IgD-negative memory B cell (primary cell): ENCODE results near the gene PCBD2. TPM values are rescaled to one million over a fixed set of nuclear protein-coding genes. Genes with fewer than 3 reads are reported as not detected.
"Not testable (repeated sequence)": the region's sequence is repeated elsewhere in the genome, so short reads cannot be mapped to it uniquely, and the experiment has no call there.

Source experiments
- H3K27ac Mint-ChIP-seq, 3 donors: one replicate each; pipeline ENCODE4 v1.8.0; 2020 to 2022; ENCODE audit warnings: mild to moderate bottlenecking in 3 of 3, mixed read lengths in 3 of 3, moderate library complexity in 1 of 3
- H3K27me3 Mint-ChIP-seq: one replicate; pipeline ENCODE4 v1.8.0; 2021; ENCODE audit warnings: mixed read lengths
- H3K36me3 Mint-ChIP-seq: one replicate; pipeline ENCODE4 v1.8.0; 2020; ENCODE audit warnings: mild to moderate bottlenecking, mixed read lengths
- H3K4me1 Mint-ChIP-seq, 3 donors: one replicate each; pipeline ENCODE4 v1.8.0; 2020 to 2022; ENCODE audit warnings: mixed read lengths in 3 of 3, mild to moderate bottlenecking in 1 of 3
- H3K4me3 Mint-ChIP-seq, 4 donors: one replicate each; pipeline ENCODE4 v1.8.0; 2020 to 2022; ENCODE audit warnings: mild to moderate bottlenecking in 4 of 4, mixed read lengths in 4 of 4, moderate library complexity in 3 of 4
- H3K9me3 Mint-ChIP-seq, 3 donors: one replicate each; pipeline ENCODE4 v1.8.0; 2020 to 2021; ENCODE audit warnings: mixed read lengths in 3 of 3, mild to moderate bottlenecking in 1 of 3
- polyA plus RNA-seq: library from polyadenylated mRNA; unstranded; fragments of 300-500 nt; fragmentation: Illumina TruSeq; gene quantifications from one replicate; pipeline ENCODE4 v1.2.3, GENCODE V29; 2021

The PCBD2 gene
- polyA plus RNA-seq, 1 donor from 2014 or later = 13.9 TPM

DNA sequence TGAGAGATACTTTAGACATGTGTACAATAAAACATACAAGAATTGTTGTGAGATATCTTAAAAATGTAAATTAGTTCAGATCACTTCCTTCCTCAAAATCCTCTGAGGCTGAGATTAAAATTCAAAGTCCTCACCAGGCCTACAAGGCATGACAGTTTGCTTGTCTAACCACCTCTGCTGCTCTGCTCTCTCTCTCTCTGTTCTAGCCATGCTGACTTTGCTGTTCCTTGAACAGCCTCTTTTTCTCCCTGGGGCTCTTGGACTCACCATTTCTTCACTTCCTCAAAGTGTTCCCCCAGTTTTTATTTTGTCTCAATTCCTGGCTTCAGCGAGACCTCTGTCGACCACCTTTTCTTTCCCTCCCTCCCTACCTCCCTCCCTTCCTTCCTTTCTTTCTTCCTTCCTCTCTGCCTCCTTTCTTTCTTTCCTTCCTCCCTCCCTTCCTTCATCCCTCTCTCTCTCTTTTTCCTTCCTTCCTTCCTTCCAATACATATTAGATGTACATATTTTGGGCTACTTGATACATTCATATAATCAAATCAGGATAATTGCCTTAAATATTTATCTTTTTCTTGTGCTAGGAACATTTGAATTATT is 89.7 kb downstream of the PCBD2 start:
- peaks cover 14 to 16% (median 16%) of the 10 kb centered on the region in 3 donors for H3K4me1 Mint-ChIP-seq
- no peaks in the 10 kb centered on the region for H3K36me3 Mint-ChIP-seq
- H3K27ac Mint-ChIP-seq = no peak overlapping the region
- no peaks in the 10 kb centered on the region for H3K27me3 Mint-ChIP-seq
- H3K4me3 Mint-ChIP-seq = peak overlapping the region in 2 of 4 donors; percentile 40 to 57
- H3K9me3 Mint-ChIP-seq = peaks cover 0 to 6% (median 0%) of the 10 kb centered on the region in 3 donors

- Mint-ChIP-seq H3K36me3 (no peaks in the 10 kb centered on the region), H3K27ac (no peak overlapping the region)
These were observed 91.0 kb downstream of the PCBD2 start for GRCh38 chr5:134995850-134996402.

DNA sequence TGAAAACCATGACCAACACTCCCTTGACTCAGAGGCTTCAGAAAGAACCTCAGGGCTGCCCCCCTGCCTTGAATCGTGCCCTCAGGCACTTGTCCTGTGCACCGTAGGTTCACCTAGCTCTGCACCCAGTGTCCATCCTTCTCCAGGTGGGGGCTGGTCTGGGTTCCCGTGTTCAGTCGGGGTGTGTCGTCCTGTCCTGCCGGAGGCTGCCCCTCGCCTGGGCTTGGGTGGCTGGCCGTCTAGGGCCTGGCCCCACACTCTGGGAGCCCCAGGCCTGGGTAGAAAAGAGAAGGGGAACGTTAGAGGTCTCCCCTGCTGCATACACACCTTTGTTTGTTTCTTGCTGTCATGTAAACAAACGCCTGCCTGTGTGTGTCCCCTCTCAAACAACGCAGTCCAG is 92.1 kb downstream of the PCBD2 start:
- no peak overlapping the region for H3K4me3 Mint-ChIP-seq
- H3K4me1 Mint-ChIP-seq = peaks cover 14 to 16% (median 16%) of the 10 kb centered on the region in 3 donors
- H3K27ac Mint-ChIP-seq = no peak overlapping the region
- H3K27me3 Mint-ChIP-seq = no peaks in the 10 kb centered on the region
- H3K9me3 Mint-ChIP-seq = no peaks in the 10 kb centered on the region
- H3K36me3 Mint-ChIP-seq = peaks cover 2% of the 10 kb centered on the region

More at GRCh38 chr5:134995850-134996402, 91.0 kb downstream of the PCBD2 start:
- H3K4me1 Mint-ChIP-seq = peaks cover 14 to 16% (median 16%) of the 10 kb centered on the region in 3 donors
- H3K9me3 Mint-ChIP-seq = peaks cover 0 to 4% (median 0%) of the 10 kb centered on the region in 3 donors
- no peak overlapping the region for H3K4me3 Mint-ChIP-seq
- no peaks in the 10 kb centered on the region for H3K27me3 Mint-ChIP-seq

- H3K9me3 Mint-ChIP-seq, H3K27ac Mint-ChIP-seq, H3K4me3 Mint-ChIP-seq, H3K36me3 Mint-ChIP-seq, H3K27me3 Mint-ChIP-seq: not testable (repeated sequence)
- H3K4me1 Mint-ChIP-seq = peaks cover 14 to 16% (median 16%) of the 10 kb centered on the region in 3 donors
These were observed 93.1 kb downstream of the PCBD2 start for GRCh38 chr5:134998068-134998467.

DNA sequence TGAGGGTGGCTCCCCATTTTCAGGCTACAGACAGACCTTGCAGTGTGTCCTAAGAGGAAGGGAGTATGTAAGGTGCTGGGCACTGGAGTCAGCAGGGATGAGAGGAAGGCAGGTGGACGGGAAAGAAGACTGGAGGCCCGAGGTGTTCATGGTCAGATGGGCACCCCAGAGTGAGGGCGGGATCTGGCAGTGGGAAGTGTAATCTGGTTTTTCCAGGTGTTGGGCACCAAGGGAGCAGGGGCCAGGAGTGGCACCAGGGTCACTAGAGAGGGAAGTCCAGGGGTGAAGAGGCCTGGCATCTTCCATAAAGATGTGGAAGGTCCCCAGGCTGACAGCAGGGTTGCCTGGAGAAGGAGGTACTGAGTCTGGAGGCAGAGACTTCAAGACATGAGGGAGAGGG is 99.4 kb downstream of the PCBD2 start:
- peaks cover 4% of the 10 kb centered on the region for H3K27me3 Mint-ChIP-seq
- peaks cover 7% of the 10 kb centered on the region for H3K36me3 Mint-ChIP-seq
- no peak overlapping the region for H3K4me3 Mint-ChIP-seq
- H3K27ac Mint-ChIP-seq = no peak overlapping the region
- peaks cover 0 to 2% (median 0%) of the 10 kb centered on the region in 3 donors for H3K9me3 Mint-ChIP-seq
- peaks cover 0 to 1% (median 0%) of the 10 kb centered on the region in 3 donors for H3K4me1 Mint-ChIP-seq

DNA sequence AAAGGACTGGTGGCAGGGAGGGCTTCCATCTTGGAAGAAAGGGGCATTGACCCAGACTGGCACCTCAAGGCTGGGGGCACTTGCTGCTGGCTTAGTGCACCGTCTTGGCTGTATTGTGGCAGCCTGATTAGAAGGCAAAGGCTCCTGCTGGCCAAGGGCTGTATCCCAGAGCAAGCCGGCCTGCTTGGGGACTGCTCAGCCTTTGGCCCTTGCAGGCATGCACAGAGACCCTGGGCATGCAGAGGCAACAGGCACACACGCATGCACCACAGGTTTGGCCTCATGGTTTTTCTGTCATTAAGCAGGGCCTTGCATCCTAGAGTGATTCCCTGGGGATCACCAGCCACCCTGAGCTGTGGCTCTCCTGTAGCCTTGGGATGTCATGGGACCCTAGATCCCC is 100.1 kb downstream of the PCBD2 start:
- peaks cover 0 to 1% (median 0%) of the 10 kb centered on the region in 3 donors for H3K4me1 Mint-ChIP-seq
- no peak overlapping the region for H3K4me3 Mint-ChIP-seq
- H3K27me3 Mint-ChIP-seq = peaks cover 4% of the 10 kb centered on the region
- no peak overlapping the region for H3K27ac Mint-ChIP-seq
- H3K36me3 Mint-ChIP-seq = peaks cover 7% of the 10 kb centered on the region
- H3K9me3 Mint-ChIP-seq = peaks cover 0 to 2% (median 0%) of the 10 kb centered on the region in 3 donors

GRCh38 chr5:135007305-135007704 is 102.4 kb downstream of the PCBD2 start:
- peaks cover 5% of the 10 kb centered on the region for H3K36me3 Mint-ChIP-seq
- peaks cover 4% of the 10 kb centered on the region for H3K27me3 Mint-ChIP-seq
- no peak overlapping the region for H3K4me3 Mint-ChIP-seq
- peaks cover 0 to 1% (median 0%) of the 10 kb centered on the region in 3 donors for H3K4me1 Mint-ChIP-seq
- no peak overlapping the region for H3K27ac Mint-ChIP-seq
- H3K9me3 Mint-ChIP-seq = peaks cover 0 to 1% (median 0%) of the 10 kb centered on the region in 3 donors

- Mint-ChIP-seq H3K4me3 (no peak overlapping the region), H3K27me3 (peaks cover 4% of the 10 kb centered on the region), H3K4me1 (peaks cover 0 to 1% (median 0%) of the 10 kb centered on the region in 3 donors), H3K27ac (no peak overlapping the region), H3K36me3 (peaks cover 2% of the 10 kb centered on the region), H3K9me3 (no peaks in the 10 kb centered on the region)
These were observed 102.9 kb downstream of the PCBD2 start for GRCh38 chr5:135007749-135008363.

DNA sequence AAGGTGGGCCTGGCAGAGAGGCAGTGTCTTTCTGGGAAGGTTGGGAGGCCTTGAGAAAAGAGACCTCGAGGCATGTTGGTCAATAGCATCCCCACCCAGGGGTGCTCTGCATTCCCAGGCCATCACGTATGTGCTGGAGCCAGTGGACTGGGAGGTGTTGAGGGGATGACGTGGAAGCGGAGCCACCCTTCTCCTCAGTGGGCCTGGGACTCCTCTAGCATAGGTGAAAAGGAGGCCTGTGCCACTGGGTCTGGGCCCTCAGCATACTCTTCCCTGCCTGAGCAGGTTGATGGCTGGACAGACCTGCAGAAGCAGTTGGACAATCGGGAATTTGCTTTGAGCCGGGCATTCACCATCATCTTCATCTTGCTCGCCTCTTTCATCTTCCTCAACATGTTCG is 103.6 kb downstream of the PCBD2 start:
- Mint-ChIP-seq H3K4me3 (no peak overlapping the region), H3K4me1 (peaks cover 0 to 1% (median 0%) of the 10 kb centered on the region in 3 donors), H3K27ac (no peak overlapping the region), H3K9me3 (no peaks in the 10 kb centered on the region), H3K27me3 (peaks cover 4% of the 10 kb centered on the region), H3K36me3 (peaks cover 2% of the 10 kb centered on the region)

- no peak overlapping the region for H3K27ac Mint-ChIP-seq
- no peak overlapping the region for H3K4me3 Mint-ChIP-seq
- no peaks in the 10 kb centered on the region for H3K9me3 Mint-ChIP-seq
- H3K36me3 Mint-ChIP-seq = peaks cover 2% of the 10 kb centered on the region
- H3K27me3 Mint-ChIP-seq = peaks cover 4% of the 10 kb centered on the region
- peaks cover 0 to 1% (median 0%) of the 10 kb centered on the region in 3 donors for H3K4me1 Mint-ChIP-seq
These were observed 104.2 kb downstream of the PCBD2 start for GRCh38 chr5:135008981-135009735.

DNA sequence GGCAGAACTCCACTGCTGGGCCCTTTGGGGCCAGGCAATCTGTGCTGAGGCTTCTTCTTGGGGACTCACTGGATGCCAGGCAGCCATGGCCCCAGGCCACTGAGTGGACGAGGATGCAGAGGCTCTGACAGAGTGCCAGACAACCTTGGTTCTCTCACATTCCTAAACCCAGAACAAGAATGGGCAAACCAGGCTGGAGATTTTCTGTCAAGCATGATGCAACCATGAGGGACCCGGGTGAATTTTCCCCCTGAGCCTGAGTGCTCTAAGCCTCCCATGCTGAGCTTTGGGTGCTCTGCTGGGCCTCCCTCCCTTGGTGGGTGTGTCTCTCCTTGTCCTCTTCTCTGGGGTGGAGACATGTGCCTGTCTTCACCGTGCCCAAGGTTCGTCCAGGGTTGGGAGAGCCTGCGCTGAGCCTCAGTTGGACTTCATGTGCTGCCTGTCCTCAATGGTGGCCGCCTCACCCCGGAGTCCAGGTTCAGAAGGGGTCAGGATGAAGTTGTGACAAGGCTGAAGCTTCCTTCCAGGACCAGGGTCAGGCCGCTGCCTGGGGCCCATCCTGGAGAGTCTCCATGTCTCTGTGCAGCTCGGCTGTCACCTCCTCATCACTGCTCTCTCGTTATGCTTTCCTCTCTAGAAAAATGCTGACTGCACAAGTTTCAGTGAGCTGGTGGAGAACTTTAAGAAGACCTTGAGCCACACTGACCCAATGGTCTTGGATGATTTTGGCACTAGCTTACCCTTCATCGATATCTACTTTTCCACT is 105.0 kb downstream of the PCBD2 start:
- Mint-ChIP-seq H3K4me1 (no peaks in the 10 kb centered on the region), H3K27ac (no peak overlapping the region)

GRCh38 chr5:135010502-135011354 is 105.8 kb downstream of the PCBD2 start:
- Mint-ChIP-seq H3K9me3 (no peaks in the 10 kb centered on the region), H3K4me1 (no peaks in the 10 kb centered on the region), H3K27me3 (peaks cover 2% of the 10 kb centered on the region), H3K36me3 (peaks cover 2% of the 10 kb centered on the region), H3K27ac (no peak overlapping the region), H3K4me3 (no peak overlapping the region)

More for the DNA sequence above, 105.0 kb downstream of the PCBD2 start:
- peaks cover 2% of the 10 kb centered on the region for H3K36me3 Mint-ChIP-seq
- H3K9me3 Mint-ChIP-seq = no peaks in the 10 kb centered on the region
- H3K4me3 Mint-ChIP-seq = no peak overlapping the region
- peaks cover 2% of the 10 kb centered on the region for H3K27me3 Mint-ChIP-seq

GRCh38 chr5:135011355-135012032 is 106.6 kb downstream of the PCBD2 start:
- H3K27ac Mint-ChIP-seq = no peak overlapping the region
- peaks cover 2% of the 10 kb centered on the region for H3K36me3 Mint-ChIP-seq
- no peak overlapping the region for H3K4me3 Mint-ChIP-seq
- no peaks in the 10 kb centered on the region for H3K4me1 Mint-ChIP-seq
- no peaks in the 10 kb centered on the region for H3K9me3 Mint-ChIP-seq
- peaks cover 2% of the 10 kb centered on the region for H3K27me3 Mint-ChIP-seq
